HG03097 (cell line): ENCODE measurements around the gene KLHL42.
"Not testable (repeated sequence)": the region's sequence is repeated elsewhere in the genome, so short reads cannot be mapped to it uniquely, and the experiment has no call there.

Source experiments
- ATAC-seq: cut with Tn5 transposase; IDR thresholded peaks from one replicate; pipeline ENCODE4 v1.9.1; 2021; ENCODE audit not compliant: unreplicated experiment, low FRiP score

Gene KLHL42

DNA sequence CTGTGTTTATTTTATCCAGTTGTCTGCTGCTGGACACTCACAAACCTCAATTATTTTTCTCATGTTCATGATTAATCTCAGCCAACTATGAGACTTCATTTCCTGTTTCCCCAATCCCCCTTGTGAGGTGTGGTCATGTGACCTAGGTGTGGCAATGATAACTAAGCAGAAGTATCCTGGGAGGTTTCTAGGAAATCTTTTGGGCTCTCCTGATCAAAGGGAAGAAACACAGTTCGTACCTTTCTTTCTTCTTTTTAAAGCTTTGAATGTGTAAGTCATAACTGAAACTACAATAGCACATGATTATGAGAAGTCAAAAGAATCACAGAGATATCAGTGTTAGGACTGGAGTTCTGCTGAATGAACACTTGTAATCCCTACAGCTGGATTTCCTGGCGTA lies 34.4 kb downstream of the KLHL42 start:
- ATAC-seq, result no peak

DNA sequence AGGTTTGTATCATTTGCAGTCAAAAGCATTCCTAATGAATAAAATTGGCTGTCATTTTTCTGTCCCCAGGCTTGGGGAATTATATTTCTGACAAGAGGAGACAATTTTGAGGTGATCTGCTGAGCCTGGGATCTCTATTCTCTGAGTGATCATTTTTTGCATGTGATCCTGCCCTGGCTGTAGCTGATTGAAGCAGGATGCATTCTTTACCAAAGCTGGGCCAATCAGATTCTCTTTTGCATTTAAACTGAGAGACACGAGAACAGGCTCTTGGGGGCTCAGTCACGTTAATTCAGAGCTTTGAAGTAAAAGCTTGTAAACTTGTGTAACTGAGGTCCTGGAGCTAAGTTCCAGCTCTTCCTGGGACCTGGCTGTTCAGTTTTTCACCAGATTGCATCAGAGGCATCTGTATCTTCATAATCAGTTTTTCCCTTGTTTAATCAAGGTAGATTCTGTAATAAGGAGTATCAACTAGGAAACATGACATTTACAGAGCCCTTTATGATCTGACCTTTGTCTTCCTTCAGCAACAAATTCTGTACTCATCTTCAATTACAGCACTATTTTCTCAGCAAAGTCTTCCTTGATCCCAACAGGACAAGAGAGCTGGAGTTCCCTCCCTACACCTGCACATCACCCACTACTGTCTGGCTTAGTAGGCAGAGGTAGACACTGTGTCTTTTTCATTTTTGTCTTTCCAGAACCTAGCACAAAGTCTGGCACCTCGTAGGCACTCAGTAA lies 35.0 kb downstream of the KLHL42 start:
- ATAC-seq, result no peak

DNA sequence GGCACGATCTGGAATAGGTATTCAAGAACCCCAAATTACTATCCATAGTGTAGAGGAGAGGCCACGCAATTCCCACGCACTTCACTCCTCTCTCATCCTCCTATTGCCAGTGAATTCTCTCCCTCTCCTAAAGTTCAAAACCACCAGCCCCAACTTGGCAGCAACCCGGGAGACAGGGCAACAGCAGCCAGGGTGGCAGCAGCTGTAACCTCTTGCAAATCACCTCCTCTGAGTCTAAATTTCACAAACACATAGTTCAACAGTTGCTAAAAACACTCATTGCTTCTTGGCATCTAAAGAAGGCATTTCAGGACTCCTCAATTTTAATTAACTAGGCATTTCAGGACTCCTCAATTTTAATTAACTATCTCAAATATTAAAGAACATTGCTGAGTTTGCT lies 37.7 kb downstream of the KLHL42 start:
- no peak for ATAC-seq

DNA sequence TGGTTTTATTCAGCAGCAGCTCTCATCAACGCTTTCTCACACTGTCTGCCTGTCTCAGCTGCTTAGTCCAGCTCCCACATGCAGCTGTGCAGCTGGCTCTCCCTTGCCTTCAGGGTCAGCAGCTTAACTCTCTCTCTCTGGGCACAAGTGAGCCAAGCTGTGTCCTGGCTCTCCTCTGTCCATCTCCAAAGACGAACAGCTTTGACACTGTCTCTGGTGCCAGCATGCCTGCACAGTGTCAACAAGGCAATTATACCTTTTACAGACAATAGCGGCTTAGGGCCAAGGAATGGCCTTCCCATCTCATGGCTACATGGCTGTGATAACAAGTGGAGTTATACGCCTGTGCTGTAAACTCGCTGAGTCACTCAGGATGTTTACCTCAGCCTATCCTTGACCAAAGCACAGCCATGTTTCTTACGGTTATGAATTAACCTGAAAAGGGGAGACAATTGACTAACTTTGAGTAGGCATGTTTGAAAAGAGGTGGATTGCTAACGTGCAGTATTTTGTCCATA lies 38.4 kb downstream of the KLHL42 start:
- no peak for ATAC-seq

DNA sequence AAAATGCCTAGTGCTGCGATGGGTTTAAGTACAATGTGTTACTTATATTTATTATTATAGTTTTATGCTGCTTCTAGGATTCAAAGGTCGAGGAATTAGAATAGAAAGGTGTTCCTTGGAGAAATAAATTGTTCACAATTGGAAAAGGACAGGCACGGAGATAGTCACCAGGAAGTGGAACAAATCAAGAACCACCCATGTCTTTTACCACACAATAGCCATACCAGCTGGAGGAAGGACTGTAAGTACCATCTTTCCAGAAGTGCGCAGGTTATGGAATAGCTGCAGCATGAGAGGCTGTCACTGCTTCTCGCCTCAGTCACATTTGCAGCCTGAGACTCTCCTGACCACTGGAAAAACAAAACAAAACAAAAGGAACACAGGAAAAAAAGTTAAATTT lies 40.5 kb downstream of the KLHL42 start:
- ATAC-seq, result no peak

DNA sequence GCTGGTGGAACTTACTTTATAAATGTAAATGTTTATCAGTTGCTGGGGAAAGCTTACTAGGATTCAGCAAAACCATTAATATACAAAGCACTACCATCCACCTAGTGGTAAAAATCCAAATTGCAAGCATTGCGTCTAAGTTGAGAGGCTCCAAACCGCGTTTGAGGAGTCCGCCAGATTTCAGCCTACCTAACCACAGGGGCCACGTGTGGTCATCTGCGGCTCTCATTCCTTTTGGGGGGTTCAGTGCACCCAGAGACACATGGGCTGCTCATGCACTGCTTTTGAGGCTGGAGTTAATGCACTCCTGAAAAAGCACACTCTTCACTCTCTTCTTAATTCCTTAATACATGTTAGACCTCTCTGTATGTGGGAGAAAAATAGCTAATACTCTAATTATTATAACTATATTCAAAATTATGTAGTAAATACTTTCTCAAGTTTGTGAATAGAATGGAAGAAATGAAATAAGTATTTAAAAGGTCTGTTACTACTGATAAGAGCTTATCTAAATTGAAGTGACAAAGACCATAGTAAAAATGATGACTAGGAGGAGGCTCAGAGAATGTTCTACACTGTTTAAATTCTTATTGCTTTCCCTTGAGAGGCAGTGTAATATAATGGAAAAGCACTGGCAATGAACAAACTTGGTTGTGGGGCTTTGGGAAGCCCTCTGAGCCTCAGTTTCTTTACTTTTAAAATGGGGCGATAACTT lies 41.4 kb downstream of the KLHL42 start:
- no peak for ATAC-seq

DNA sequence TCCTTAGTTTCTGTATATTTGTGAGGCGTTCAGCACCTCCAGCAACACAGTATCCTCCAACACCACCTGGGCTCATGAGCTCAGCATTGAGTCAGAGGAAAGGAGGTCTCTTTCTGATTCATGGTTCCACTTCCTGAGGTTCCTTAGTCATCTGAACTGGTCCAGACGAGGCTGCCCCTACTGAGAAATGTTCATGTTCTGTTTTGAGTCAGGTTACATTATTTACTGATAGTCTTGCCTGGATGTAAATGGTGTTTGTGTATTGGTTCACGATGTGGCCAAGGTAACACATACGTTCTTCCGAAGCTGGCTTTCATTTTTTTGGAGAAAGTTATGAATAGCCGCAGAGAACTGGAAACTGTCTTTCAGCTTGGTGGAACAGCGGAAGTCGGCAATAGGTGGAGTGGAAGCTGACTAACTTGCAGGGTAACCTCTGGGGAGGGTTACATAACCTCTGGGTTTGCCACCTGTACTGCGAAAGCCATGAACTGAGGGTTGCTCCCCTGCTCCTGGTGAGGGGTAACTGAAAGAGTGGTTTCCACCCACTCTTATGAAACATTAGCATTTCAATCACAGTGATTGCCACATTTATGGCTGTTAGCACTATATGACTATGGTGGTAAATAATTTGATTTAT lies 42.2 kb downstream of the KLHL42 start:
- ATAC-seq, result peak; percentile 65

DNA sequence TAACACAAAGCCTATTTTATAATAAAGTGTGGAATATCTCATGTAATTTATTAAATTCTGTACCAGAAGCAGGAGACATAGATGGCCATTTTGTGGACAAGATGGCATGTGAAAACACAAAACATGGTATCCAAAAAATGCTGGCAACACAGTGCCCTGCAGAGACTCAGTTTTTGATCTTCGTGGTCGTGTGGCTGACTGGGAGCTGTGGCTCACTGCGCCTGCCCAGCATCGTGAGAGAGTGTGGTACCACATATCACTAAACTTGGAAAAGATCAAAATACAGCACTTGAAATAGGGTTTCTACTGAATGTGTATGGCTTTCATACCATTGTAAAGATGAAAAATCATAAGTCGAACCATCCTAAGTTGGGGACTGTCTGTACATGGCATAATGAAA lies 43.0 kb downstream of the KLHL42 start:
- no peak for ATAC-seq

DNA sequence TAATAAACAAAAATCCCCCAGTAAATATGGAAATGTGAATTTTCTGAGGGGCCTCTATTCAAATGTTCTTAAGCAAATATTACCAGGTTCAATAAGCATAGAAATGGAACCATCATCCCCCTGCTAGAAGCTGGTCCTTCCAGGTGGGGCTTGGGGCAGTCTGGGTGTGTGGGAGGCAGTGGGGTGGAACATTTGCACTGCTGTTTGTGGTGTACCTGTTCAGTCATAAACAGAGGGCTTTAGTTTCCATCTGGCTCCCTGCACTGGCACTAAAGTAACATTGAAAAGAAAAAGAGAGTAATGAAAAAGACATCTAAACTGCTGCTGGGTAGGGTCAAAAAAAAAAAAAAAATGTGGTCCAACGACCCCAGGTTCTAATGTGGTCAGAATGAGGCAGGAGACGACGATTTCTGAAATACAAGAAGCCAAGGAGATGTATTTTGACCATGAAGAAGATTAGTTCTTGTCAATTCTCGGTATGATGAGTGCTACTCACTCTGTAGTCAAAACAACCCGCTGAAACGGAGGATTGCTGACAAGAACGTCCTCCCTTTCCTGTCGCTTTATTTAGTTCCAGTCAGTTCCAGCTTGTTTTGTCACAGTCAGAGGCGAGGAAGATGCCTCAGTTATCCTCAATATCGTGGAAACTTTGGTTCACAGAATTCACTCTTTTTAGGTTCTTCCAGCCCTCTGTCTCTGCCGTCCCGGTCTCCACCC lies 44.3 kb downstream of the KLHL42 start:
- no peak for ATAC-seq

DNA sequence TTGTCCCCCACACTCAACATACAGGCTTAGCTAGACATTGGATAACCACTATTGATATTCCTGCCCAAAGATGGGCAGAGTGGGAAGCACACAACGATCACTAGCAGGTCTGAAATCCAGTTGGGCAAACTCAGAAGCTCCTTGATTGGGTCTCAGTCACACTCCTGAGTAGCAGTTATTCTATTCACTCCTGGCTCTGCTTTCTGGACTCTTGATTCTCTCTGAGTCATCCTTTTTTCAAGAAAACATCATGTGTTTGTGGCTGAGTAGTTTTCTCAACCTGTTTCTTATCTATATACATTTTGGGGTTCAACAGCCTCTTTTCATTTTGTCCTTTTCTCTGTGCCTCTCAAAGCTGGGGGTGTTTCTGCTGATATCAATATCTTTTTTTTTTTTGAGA lies 46.0 kb downstream of the KLHL42 start:
- ATAC-seq, result no peak

DNA sequence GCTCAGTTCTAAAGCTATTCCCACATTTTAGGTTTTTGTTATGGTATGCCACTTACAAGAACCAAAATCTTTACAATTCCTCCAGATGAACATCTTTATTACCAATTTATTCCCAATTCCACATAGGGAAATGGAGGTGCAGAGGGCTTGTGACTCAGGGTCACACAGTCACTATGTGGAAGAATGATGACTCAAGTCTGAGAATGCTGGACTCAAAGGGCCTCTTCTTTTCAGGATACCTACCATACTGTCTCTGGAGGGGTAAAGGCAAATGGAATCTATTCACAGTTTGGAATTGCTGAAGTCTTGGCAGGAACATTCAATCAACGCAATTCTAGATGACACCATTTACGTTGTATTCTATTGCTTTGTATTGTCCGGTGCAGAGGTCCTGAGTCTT lies 48.2 kb downstream of the KLHL42 start:
- ATAC-seq, result no peak

DNA sequence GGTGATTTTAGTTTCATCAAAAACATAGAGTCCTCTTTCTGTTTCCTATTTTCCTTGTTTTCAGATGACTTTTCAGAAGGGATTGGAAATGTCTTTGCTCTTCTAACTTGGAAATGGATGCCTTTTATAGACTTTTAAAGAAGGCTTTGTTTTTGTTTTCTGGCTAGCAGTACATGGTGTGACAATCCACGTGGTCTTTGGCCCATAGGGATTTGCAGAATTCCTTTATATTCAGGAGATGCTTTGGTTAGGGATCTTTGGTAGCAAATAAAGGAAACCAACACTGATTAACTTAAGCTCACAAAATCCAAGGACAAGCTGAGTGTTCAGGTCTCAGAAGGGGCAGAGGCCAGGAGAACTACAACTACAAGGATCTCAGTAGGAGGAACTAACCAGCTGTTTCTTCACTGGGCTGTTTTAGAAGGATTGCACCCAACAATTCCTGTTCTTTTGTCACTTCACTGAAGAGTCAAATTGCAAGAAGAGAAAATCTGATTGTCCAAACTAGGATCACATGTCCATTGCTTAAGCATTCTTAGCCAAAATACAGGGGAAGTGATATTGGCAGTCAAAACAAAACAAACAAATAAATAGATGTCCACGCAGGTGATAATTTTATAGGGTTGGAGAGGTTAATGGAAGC lies 58.6 kb downstream of the KLHL42 start:
- ATAC-seq, result no peak

DNA sequence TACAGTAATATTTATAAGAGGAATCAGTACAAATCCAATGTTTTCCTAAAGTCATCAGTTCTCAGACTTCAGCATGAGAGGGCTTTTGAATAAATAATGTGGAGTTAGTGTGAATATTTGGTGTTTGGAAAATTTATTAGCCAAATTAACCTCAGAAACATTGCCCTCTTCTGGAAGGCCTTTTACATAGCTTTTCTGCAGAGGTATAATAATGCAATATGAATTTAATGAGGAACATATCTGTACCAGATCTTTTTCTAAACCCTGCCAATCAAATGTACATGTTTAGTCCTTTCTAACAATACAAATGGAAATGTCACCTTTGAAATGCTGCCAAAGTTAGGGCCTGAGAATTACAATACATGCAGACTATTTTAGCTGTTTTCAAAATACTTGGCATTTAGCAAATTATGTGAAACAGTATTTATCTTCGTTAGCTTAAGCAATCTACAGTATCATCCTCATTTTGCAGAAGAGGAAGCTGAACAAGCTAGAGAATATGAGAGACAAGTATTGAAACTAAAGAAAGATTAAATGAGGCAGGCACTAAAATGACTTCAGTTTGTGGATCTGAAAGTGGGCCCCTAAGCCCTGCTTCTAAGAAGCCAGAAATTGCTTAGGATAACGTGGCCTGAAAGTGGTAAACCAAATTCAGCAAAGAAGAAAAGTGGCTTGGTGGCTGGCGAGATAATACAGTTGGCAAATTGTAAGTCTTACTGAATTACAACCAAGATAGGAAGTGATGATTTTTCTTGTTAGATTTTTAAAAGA lies 60.4 kb downstream of the KLHL42 start:
- ATAC-seq, result no peak

DNA sequence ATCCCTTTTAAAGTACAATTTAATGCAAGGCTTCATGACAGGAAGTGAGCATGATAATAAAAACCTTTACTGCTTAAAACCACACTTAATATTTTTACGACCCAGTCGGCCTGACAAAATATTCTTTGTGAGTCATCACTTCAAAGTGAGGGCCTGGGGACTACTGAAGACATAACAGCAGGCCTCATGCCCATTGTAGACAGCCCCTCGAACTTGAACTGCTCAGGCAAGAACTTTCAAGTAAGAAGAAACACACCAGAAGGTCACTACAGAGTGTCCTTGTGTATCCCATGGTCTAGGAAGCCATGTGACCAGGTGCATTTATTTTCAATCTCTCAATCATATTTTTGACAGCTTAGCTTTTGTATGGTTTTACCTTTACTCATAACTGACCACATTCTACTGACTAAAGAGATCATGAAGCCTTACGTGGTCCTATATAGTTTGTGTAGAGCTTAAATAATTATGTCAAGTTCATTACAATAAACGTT lies 61.4 kb downstream of the KLHL42 start:
- ATAC-seq, result no peak

DNA sequence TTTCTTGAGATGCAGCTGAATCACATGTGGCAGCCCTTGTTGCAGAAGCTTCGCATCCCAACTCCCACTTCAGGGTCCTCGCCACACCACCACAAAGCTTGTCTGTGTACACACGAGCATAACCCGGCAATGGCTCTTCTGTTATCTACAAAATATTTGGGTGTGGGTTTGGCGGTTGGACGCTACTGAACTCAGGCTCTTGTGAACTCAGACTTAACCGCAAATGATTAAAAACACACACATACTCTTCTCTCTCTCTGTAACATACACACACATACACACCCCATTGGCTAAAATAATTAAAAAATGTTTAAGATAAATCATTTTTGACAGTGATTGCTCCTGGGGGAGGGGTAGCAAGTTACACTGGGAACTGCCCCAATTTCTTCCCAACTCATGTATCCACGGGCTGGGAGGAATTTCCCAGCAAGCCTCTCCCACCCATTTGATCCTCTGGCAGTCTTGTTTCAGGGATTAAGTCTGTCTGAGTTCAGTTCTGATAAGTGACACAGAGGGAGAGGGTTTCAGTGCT lies 63.7 kb downstream of the KLHL42 start:
- no peak for ATAC-seq

DNA sequence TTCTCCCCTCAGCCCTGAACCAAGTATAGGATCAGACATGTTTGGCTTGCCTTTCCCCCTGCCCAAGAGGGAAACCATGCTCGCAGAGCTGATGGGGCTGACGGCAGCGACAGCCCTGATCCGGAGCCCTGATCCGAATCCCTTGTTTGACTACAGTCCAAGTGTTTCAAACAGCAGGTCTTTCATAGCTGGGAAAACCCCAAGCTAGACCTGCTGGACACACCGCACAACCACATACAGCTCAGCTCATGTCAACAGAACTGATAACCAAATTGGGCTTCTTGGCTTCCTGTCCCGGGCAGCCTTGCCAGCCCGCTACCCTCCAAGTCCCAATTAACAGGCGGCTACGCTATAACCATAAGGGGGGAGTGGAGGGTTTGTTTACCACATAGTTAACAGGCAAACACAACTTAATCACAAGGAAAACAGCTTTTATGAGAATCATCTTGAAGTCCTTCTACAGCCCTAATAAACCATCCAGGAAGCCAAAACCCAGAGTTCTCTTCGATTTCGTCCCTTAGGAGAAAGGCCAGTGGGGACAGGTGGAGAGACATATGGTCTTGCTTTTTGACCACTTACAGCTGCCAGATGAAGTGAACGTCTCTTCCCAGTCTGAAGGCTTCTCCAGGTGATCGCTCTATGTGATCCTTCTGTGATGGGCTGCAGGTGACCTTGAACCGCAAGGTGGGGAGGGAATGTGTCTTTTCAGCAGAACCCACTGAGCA lies 64.5 kb downstream of the KLHL42 start:
- no peak for ATAC-seq

DNA sequence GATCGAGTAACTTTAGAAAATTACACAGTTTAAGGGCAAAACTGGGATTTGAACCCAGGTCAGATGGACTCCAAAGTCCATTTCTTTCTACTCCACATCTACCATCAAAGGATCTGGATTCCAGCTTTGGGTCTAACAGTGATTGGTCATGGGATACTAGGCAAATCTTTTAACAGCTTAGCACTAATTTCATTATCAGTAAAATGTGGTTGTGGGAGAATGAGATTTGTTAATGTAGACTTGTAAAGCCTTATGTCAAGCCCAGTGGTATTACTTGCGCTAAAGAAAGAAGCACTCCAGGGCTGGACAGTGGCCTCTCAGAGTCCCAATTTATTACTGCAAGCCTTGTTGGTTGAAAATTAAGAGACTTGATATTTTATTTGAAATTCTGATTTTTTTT lies 65.2 kb downstream of the KLHL42 start:
- no peak for ATAC-seq

DNA sequence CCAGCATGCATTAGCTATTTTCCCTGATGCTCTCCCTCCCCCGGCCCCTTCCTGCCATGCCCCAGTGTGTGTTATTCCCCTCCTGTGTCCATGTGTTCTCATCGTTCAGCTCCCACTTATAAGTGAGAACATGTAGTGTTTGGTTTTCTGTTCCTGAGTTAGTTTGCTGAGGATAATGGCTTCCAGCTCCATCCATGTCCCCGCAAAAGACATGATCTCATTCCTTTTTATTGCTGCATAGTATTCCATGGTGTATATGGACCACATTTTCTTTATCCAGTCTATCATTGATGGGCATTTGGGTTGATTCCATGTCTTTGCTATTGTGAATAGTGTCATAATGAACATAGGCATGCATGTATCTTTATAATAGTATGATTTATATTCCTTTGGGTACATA lies 65.7 kb downstream of the KLHL42 start:
- not testable (repeated sequence) for ATAC-seq

DNA sequence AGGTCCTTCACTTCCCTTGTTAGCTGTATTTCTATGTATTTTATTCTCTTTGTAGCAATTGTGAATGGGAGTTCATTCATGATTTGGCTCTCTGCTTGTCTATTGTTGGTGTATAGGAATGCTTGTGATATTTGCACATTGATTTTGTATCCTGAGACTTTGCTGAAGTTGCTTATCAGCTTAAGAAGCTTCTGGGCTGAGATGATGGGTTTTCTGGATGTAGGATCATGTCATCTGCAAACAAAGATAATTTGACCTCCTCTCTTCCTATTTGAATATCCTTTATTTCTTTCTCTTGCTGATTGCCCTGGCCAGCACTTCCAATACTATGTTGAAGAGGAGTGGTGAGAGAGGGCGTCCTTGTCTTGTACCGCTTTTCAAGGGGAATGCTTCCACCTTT lies 67.3 kb downstream of the KLHL42 start:
- ATAC-seq, result not testable (repeated sequence)
